Left ventricle myocardium inferior (tissue), 1 donor: Measurements from ENCODE around the gene ABLIM2. TPM values are rescaled to one million over a fixed set of nuclear protein-coding genes. Genes with fewer than 3 reads are reported as not detected.
A peak's percentile ranks its signal among the peaks of the same experiment; 100 is the strongest.

Experiments used
- DNase-seq: peaks from one replicate; pipeline ENCODE4 v3.0.0-alpha.2; 2020
- H3K27ac ChIP-seq: fragments of 200-600 bp; replicated peaks from 2 replicates; pipeline ENCODE4 v1.8.0; 2021
- H3K27me3 ChIP-seq: fragments of 200-600 bp; 2 replicates; pipeline ENCODE4 v1.8.0; 2021; ENCODE audit warnings: low read depth
- H3K36me3 ChIP-seq: fragments of 200-600 bp; 2 replicates; pipeline ENCODE4 v1.8.0; 2021
- H3K4me1 ChIP-seq: fragments of 200-600 bp; 2 replicates; pipeline ENCODE4 v1.8.0; 2021
- H3K4me3 ChIP-seq: fragments of 200-600 bp; 2 replicates; pipeline ENCODE4 v1.8.0; 2021; ENCODE audit warnings: mild to moderate bottlenecking, moderate library complexity
- H3K9me3 ChIP-seq: fragments of 200-600 bp; replicated peaks from 2 replicates; pipeline ENCODE4 v1.8.0; 2021
- intact Hi-C: fragments of 100-400 bp; cut with micrococcal nuclease; formaldehyde crosslinking; loops from one replicate; pipeline ENCODE4 v1.11.0; 2022
- total RNA-seq: library from RNA; stranded (reverse); fragmentation: NEBNext Ultra II Directional; extraction: Animal tissue kit (Norgen Biotek cat#: 25700); gene quantifications from one replicate; pipeline ENCODE4 v1.2.1, GENCODE V29; 2021
- TF ChIP-seq, protein P1 (sequence below): fragments of 200-600 bp; IDR thresholded peaks from 2 replicates; pipeline ENCODE4 v1.8.0; 2021; ENCODE audit warnings: antibody characterized with exemption, mild to moderate bottlenecking, borderline replicate concordance
- donor health status: DM: no; HTN: yes; CAD: no; lungs with severe emphysema.

The ABLIM2 gene
- total RNA-seq, 1 donor from 2014 or later: 43.5 TPM

DNA sequence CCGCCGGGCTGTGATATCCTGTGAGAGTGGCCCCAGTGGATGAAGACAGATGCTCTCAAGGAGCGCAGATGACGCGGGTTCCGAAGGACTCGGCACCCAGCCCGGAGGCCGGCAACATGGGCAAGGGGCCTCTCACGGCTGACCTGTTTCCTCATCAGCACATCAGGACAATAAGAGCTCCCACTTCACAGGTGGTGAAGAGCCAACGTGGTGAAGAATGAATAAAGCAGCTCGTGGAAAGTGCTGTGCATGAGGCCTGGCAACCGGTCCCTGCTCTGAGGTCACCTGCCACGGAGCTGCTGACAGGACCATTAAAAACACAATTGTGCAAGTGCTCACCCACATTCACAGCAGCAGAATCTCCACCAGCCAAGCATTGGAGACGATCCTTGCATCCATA, 22.9 kb downstream of the ABLIM2 start:
- peak; percentile 72 for DNase-seq
- Histone ChIP-seq H3K27me3 (peaks cover 14% of the 10 kb centered on the region), H3K27ac (peak overlapping the region; percentile 50), H3K36me3 (no peaks in the 10 kb centered on the region), H3K9me3 (peaks cover 10% of the 10 kb centered on the region), H3K4me3 (no peak overlapping the region), H3K4me1 (peaks cover 23% of the 10 kb centered on the region)
- intact Hi-C loops: no loop called here
- TF ChIP-seq, protein P1, sequence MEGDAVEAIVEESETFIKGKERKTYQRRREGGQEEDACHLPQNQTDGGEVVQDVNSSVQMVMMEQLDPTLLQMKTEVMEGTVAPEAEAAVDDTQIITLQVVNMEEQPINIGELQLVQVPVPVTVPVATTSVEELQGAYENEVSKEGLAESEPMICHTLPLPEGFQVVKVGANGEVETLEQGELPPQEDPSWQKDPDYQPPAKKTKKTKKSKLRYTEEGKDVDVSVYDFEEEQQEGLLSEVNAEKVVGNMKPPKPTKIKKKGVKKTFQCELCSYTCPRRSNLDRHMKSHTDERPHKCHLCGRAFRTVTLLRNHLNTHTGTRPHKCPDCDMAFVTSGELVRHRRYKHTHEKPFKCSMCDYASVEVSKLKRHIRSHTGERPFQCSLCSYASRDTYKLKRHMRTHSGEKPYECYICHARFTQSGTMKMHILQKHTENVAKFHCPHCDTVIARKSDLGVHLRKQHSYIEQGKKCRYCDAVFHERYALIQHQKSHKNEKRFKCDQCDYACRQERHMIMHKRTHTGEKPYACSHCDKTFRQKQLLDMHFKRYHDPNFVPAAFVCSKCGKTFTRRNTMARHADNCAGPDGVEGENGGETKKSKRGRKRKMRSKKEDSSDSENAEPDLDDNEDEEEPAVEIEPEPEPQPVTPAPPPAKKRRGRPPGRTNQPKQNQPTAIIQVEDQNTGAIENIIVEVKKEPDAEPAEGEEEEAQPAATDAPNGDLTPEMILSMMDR: no peak

DNA sequence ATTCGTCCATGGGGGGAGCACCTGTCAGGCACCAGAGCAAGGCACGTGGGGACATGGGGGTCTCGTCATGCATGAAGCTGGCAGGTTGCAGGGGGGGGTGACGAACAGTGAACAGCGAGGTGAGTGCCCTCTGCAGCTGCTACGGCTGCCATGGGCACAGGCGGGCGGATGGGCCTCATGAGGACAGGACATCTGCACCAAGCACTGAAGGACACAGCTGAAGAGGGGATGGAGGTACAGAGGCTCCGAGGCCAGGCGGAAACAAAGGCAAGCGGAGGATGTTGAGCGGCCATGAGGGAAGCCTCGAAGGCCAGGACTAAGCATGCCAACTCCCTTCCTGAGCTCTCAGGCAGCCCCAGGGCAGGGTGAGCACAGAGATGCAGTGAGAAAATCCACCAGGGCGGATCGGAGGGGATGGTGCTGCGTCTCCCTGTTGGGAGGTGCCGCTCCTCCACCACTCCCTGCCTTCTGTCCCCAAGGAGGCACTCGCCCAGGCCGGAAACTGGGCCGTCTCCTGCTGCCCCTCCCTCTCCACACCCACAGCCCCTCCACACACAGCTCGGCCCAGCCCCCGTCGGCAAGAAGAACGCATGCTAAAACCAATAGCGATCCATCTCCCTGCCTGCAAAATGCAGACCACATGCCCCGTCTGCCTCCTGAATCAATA, 24.6 kb downstream of the ABLIM2 start:
- TF ChIP-seq, protein P1: no peak
- Histone ChIP-seq H3K27me3 (peaks cover 14% of the 10 kb centered on the region), H3K4me1 (peaks cover 23% of the 10 kb centered on the region), H3K9me3 (peaks cover 10% of the 10 kb centered on the region), H3K27ac (no peak overlapping the region), H3K4me3 (no peak overlapping the region), H3K36me3 (no peaks in the 10 kb centered on the region)
- no peak for DNase-seq
- intact Hi-C loops: no loop called here

DNA sequence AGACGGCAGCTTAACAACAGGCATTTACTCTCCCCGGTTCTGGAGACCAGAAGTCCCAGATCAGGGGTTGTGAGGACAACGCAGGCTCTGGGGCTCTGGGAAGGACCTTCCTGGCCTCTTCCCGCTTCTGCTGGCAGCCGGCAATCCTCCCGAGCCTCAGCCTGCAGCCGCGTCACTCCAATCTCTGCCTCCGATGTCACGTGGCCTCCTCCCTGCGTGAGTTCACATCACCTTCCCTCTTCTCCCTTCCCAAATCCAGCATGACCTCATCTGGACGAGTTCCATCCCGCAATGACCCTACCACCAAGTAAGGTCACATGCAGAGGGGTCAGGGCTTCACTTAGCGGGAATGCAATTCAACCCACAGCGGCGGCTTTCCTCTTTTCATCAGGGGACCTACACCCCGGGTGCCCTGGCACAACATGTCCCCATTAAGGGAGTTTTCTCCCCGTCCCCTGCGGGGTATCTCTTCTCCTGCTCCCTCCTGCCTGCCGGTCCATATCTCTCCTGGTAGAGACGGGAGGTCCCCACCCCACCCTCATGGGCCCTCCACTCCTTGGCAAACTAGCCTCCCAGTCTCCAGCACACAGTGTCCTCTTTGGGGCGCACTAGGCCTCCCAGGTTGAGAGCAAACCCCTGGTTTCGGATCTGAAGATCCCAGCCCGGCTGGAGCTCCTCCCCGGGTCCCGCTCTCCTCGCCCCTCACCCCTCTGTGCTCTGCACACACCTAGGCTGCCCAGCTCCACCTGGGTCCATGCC, 25.5 kb downstream of the ABLIM2 start:
- no peak for DNase-seq
- H3K4me1 ChIP-seq: peaks cover 23% of the 10 kb centered on the region

DNA sequence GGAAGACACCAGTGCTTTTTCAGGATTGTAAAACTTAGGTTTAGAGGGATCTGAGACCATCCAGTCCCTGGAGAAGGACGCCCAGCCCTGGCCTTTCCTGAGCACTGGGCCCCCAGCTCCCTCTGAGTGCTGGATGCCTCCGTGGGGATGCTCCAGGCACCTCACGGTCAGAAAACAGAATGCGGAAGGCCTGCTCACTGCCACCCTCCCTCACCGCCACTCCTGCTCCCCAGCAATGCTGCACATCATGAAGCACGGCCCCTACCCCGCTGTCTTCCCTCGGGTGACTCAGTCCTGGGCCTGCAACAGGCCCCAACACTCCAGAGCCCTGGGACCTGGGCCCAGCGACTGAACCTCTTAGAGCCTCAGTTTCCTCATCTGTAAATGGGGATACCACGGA, 26.2 kb downstream of the ABLIM2 start:
- Histone ChIP-seq H3K4me3 (no peak overlapping the region), H3K4me1 (peaks cover 23% of the 10 kb centered on the region), H3K9me3 (no peaks in the 10 kb centered on the region), H3K27me3 (peaks cover 14% of the 10 kb centered on the region), H3K27ac (no peak overlapping the region), H3K36me3 (no peaks in the 10 kb centered on the region)
- intact Hi-C loops: no loop called here
- TF ChIP-seq, protein P1: no peak
- no peak for DNase-seq

More for the DNA sequence above, 25.5 kb downstream of the ABLIM2 start:
- Histone ChIP-seq H3K9me3 (peaks cover 5% of the 10 kb centered on the region), H3K27ac (no peak overlapping the region), H3K36me3 (no peaks in the 10 kb centered on the region), H3K4me3 (no peak overlapping the region), H3K27me3 (peaks cover 14% of the 10 kb centered on the region)
- intact Hi-C loops: no loop called here
- TF ChIP-seq, protein P1: no peak

DNA sequence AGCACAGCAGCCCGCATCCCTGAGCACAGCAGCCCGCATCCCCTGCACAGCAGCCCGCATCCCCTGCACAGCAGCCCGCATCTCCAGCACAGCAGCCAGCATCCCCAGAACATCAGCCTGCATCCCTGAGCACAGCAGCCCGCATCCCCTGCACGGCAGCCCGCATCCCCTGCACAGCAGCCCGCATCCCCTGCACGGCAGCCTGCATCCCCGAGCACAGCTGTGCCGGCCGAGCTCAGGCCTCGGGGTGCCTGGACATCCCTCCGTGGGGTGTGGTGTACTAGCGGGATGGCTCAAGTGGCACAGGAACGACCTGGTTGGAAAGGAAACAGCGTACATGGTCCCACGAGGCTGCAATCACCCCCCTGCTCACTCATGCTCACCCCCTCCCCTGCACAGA, 26.8 kb downstream of the ABLIM2 start:
- H3K9me3 ChIP-seq: no peaks in the 10 kb centered on the region
- no peak for DNase-seq
- H3K27me3 ChIP-seq: peaks cover 14% of the 10 kb centered on the region
- H3K36me3 ChIP-seq: no peaks in the 10 kb centered on the region
- no peak overlapping the region for H3K27ac ChIP-seq
- no peak overlapping the region for H3K4me3 ChIP-seq
- intact Hi-C loops: no loop called here
- H3K4me1 ChIP-seq: peaks cover 23% of the 10 kb centered on the region
- TF ChIP-seq, protein P1: no peak
